ENCODE data around the gene NEUROD2.

DNA sequence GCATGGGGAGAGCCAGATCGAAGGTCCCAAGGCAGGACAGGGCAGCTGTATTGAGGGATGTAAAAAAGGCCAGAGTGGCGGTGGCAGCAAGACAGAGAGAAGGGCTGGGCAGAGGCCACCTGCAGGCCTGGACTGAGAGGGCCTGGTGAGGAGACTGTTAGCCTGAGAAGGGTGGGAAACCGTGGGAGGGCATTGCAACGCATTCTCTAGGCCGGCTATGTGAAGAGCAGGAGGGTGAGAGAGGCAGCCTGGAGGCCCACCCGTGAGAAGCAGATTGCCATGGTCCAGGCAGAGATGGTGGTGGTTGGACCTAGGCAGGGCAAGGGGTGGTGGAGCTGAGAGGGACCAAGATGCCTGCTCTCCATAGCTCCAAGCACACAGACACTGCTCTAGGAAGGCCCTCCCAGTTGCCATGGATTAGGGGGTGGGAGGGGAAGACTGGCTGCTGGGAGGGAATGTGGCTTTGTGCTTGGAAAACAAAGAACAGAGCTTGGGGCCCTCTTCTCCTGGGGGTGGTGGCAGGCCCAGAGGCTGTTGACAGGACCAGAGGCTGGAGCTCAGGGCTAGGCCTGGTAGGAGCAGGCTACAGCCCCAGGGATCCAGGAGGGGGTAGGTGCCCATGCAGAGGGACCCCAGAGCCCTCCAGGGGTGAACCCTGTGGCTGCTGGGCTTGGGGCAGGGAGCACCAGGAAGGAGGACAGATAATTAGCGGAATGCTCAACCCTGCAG, 45.0 kb upstream of the NEUROD2 start:
- TF ChIP-seq, protein P1, sequence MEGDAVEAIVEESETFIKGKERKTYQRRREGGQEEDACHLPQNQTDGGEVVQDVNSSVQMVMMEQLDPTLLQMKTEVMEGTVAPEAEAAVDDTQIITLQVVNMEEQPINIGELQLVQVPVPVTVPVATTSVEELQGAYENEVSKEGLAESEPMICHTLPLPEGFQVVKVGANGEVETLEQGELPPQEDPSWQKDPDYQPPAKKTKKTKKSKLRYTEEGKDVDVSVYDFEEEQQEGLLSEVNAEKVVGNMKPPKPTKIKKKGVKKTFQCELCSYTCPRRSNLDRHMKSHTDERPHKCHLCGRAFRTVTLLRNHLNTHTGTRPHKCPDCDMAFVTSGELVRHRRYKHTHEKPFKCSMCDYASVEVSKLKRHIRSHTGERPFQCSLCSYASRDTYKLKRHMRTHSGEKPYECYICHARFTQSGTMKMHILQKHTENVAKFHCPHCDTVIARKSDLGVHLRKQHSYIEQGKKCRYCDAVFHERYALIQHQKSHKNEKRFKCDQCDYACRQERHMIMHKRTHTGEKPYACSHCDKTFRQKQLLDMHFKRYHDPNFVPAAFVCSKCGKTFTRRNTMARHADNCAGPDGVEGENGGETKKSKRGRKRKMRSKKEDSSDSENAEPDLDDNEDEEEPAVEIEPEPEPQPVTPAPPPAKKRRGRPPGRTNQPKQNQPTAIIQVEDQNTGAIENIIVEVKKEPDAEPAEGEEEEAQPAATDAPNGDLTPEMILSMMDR (conservative IDR thresholded peaks at IDR 0.05) = no peak
- no peak for TF ChIP-seq ZFX (IDR thresholded peaks at IDR 0.05)
